GM21423 (cell line): ENCODE results near the gene CACNG5.
"Not testable (repeated sequence)": the region's sequence is repeated elsewhere in the genome, so short reads cannot be mapped to it uniquely, and the experiment has no call there.

ENCODE experiments used
- ATAC-seq: cut with Tn5 transposase; IDR thresholded peaks from one replicate; pipeline ENCODE4 v1.9.1; 2021; ENCODE audit warnings: mild to moderate bottlenecking, moderate library complexity; ENCODE audit not compliant: unreplicated experiment

The CACNG5 gene

DNA sequence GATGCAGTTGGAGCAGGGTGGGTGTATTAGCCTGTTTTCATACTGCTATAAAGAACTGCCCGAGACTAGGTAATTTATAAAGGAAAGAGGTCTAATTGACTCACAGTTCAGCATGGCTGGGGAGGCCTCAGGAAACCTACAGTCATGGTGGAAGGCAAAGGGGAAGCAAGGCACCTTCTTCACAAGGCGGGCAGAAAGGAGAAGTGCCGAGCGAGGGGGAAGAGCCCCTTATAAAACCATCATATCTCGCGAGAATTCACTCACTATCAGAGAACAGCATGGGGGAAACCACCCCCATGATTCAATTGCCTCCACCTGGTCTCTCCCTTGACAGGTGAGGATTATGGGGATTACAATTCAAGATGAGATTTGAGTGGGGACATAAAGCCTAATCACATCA lies 68.4 kb downstream of the CACNG5 start:
- not testable (repeated sequence) for ATAC-seq

- no peak for ATAC-seq
These were observed 68.9 kb downstream of the CACNG5 start for GRCh38 chr17:66903781-66904180.

- no peak for ATAC-seq
These were observed 70.1 kb downstream of the CACNG5 start for GRCh38 chr17:66904760-66905624.

DNA sequence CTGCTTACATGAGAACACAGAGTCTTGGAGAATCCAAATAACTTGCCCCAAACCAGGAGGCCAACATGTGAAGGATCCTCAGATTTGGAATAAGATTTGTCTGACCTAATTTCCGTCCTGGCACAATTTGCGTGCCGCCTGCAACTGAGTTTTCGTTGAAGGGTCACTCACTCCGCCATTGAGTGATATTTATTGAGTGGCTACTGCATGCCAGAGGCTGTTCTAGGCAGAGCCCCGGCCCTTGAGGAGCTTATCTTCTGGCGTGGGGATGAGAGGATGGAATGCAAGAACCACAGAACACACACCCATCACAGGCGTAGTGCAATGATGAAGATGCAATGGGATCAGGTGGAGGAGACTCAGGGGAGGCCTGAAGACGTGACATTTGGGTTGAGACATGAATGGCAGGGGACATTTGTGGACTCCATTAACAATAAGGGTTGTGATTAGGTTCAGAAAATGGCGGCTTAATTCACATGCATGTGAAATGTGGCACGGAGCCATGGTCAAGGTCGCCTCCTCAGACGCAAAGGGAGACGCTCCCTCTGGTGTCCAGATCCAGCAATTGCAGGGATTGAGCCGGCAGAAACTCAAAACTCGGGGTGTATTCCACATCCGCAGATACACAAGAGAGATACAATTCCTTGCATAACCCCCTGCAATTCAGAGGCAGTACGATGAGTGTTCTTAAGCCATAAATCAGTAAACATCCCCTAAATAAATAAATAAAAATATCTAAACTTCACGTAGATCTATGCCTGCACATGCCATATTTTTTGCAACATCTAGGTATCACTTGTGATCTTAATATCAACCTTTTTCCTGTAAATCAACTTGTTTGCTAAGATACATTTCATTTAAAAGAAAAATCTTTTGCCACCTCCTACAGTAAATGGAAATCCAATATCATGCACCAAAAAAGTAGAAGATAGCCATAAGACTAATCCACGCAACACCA lies 71.7 kb downstream of the CACNG5 start:
- ATAC-seq, result no peak

DNA sequence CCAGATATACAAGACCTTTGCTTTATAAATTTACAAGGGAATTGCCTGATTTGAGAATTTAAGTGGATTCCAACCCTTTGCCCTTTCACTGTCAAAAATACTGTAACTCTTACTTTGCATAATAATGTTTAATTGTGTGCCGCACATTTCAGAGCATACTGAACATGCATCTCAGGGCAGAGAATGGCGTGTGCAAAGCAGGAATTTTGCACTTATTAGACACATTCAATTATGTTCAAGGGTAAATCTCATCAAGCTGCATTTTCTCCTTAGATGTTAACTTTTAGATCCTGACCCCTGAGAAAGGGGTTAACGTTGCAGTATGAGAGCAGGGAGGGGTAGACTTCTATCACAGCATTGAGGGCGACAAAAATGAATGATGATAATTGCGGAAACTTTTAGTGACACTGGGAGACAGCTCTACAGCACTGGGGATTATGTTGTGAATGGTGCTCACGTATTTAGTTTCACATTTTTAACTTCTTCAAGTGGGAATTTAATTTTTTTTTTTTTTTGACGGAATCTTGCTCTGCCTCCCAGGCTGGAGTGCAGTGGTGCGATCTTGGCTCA lies 75.0 kb downstream of the CACNG5 start:
- no peak for ATAC-seq

DNA sequence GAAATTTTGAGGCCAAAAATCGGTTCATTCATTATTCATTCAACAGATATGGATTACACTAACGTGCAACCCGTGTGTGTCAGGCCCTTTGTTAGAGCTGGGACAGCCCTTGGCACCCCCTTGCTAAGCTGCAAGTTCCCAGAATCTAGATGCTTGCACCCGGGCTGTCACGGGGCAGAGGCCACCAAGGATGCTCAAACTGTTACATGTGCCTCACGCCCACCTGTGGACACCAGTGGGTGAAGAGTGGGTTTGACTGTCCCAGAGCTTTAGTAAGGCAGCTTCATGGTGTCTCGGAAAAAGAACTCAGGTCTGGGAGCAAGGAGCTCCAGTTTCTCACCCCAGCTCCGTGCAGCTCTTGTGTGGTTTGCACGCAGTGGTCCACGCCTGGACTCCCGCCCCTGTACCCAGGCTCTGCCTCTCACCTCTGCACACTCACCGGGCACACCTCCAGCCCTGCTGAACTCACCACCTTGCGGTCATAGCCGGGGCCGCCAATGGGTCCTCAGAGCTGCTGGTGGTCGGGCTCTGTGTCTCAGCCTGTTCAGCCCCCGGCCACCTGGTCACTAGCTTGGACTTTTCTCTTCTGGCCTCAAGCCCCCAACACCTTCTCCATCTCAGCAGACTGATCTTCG lies 75.9 kb downstream of the CACNG5 start:
- ATAC-seq, result no peak

DNA sequence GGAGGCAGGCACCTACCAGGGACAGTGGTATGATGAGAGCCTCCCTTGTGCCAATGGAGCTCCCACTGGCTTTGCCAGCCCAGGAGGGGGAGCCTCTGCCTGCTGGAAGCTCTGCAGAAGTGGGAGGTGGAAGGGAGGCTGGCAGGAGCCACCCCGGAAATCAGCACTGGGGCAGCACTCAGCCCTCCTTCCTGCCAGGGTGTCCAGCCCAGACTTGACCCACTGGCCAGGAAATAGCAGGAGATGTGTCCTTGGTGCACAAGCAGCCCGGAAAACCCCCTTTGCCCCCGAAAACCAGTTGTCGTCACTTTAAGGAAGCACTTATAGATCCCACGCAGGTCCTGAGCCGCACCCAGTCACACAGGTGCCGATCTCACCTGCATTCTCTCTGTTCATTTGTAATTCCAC lies 80.3 kb downstream of the CACNG5 start:
- ATAC-seq, result no peak

GRCh38 chr17:66915792-66916191 lies 80.9 kb downstream of the CACNG5 start:
- ATAC-seq, result no peak

- ATAC-seq, result no peak
These were observed 82.0 kb downstream of the CACNG5 start for GRCh38 chr17:66916946-66917345.

DNA sequence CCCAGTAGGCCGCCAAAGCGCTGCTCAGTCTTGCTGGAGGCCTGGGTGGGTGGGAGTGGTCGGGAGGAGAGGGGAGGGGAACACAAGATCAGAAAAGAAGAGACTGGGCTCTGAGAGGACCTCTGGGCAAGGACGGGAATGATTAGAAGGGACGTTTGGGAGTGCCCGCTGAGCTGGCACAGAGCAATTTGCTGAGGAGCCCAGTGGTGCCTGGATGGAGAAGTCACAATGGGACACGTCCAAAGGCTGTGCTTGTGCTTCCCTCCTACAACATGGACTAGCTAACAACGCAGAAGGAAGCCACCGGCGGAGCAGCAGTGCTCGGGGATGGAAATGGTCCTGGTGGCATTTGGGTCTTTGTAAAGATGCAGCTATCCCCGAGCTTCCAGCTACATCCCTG lies 84.0 kb downstream of the CACNG5 start:
- no peak for ATAC-seq

DNA sequence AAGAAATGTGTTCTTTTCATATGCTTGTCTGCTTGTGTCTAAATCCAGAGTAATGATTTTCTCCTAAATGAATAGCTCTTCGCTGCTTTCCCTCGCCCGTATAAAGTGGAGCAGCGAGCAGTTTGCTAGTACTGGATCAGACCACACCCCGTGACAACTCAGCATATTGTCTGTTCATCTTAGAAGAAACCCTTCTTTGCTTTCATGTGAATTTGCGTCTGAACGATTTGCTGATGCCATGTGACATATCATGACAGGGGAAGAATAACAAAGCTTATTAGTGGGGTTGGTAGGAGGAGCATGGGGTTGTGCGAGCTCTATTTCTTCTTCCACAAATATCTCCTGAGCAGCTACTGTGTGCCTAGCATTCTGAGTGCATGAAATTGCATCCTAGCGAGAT lies 85.5 kb downstream of the CACNG5 start:
- no peak for ATAC-seq

GRCh38 chr17:66920950-66921349 lies 86.0 kb downstream of the CACNG5 start:
- ATAC-seq, result no peak

DNA sequence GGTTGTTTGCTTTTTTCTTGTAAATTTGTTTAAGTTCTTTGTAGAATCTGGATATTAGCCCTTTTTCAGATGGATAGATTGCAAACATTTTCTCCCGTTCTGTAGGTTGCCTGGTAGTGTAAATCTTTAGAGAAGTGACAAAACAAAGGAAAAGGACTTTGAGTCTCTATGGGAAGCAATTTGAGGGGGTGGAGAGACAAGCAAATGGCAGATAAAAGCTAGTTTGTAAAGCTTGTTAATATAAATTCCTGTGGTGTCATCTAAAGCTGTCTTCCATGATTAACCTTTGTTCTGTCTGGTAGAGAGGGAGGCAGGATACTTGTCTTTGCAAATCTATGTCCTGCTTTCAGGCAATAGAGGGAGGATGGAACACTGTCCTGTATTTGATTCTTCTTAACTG lies 89.0 kb downstream of the CACNG5 start:
- no peak for ATAC-seq

GRCh38 chr17:66925811-66926500 lies 91.0 kb downstream of the CACNG5 start:
- no peak for ATAC-seq

GRCh38 chr17:66928949-66929348 lies 94.0 kb downstream of the CACNG5 start:
- no peak for ATAC-seq

DNA sequence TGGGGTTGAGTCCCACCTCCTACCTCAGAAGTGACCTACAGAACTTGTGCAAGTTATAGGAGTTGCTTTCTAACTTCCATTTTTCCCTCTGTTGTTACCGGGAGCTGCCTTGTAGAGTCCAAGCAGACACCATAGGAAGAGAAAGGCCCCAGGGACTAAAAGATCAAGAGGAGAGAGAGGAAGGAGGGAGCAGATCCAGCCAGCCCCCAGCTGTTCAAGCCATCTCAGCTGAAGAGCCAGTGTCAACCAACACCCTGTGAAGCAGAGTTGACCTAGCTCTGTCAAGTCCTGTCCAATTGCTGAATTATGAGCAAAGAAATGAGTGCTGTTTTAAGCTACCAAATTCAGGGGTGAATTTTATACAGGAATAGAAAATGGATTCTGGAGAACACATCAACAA lies 94.7 kb downstream of the CACNG5 start:
- ATAC-seq, result no peak

- ATAC-seq, result no peak
These were observed 96.0 kb downstream of the CACNG5 start for GRCh38 chr17:66930933-66931332.

DNA sequence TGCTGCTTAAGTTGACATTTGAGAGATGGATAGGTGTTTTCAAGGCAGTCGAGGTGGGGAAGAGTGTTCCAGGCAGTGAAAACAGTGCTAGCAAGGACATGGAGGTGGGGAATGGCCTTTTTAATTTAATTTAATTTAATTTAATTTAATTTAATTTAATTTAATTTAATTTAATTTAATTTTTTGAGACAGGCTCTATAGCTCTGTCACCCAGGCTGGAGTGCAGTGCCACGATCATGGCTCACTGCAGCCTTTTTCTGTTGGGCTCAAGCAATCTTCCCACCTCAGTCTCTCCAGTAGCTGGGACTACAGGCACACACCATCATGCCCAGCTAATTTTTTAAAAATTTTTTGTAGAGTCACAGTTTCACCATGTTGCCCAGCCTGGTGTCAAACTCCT lies 97.4 kb downstream of the CACNG5 start:
- no peak for ATAC-seq

GRCh38 chr17:66934040-66934439 lies 99.1 kb downstream of the CACNG5 start:
- ATAC-seq, result no peak
